ENCODE results near the gene SPTSSB. TPM values are rescaled to one million over a fixed set of nuclear protein-coding genes. Genes with fewer than 3 reads are reported as not detected.

SPTSSB gene
- total and polyA plus RNA-seq, 2 donors (not counting 1 experiment from before 2014, with no cell fraction given) = under 0.01 TPM; not detected in 1

DNA sequence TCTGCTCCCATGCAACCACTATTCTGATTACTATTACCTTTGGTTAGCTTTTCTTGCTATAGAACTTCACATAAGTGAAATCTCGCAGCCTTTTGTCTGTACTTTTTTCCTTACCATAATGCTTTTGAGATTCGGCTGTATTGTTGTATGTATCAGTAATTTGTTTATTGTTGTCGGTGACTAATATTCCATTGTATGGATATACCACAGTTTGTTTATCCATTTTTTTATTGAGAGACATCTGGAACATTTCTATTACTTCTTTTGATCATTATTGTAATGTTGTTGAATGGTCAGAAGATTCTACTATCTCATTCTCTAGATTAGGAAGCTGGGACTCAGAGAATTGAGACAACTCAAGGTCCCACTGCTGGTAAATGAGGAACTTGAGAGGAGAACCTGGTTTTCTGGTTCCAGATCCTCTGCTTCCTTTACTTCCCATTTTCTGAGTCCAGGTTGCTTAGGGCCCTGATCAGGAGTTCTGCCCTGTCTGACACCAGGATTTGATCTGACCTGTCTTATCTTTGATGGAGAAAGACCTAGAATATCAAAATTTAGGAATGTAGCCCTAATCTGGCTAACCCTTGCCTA lies 18.2 kb upstream of the SPTSSB start:
- no peak for DNase-seq (ENCODE audit: low read depth in 2 of 2)
- Histone ChIP-seq H3K9me3 (ENCODE audit: control insufficient read depth, insufficient read depth, low read depth, low read length) (no peaks in the 10 kb centered on the region), H3K4me2 (ENCODE audit: extremely low read depth, insufficient read depth, low read length) (no peak overlapping the region), H3K4me3 (replicated peaks in 1 of 4; ENCODE audit: control extremely low read depth in 1 of 4, insufficient read depth in 1 of 4, low read depth in 3 of 4, low read length in 4 of 4) (no peak overlapping the region), H3K9ac (ENCODE audit: insufficient read depth, low read length) (no peak overlapping the region), H3K27me3 (ENCODE audit: control insufficient read depth, insufficient read depth, low read length) (no peaks in the 10 kb centered on the region), H3K4me1 (ENCODE audit: control insufficient read depth, extremely low read depth, insufficient read depth, low read length) (no peaks in the 10 kb centered on the region), H2AFZ (ENCODE audit: low read length) (no peak overlapping the region), H3K79me2 (ENCODE audit: control insufficient read depth, insufficient read depth, low read length) (no peaks in the 10 kb centered on the region), H3K36me3 (ENCODE audit: control insufficient read depth, insufficient read depth, low read length) (no peaks in the 10 kb centered on the region), H3K27ac (ENCODE audit: insufficient read depth, low read length) (no peak overlapping the region), H4K20me1 (ENCODE audit: control insufficient read depth, extremely low read depth, insufficient read depth, low read length) (no peaks in the 10 kb centered on the region)
- TF ChIP-seq, protein P1, sequence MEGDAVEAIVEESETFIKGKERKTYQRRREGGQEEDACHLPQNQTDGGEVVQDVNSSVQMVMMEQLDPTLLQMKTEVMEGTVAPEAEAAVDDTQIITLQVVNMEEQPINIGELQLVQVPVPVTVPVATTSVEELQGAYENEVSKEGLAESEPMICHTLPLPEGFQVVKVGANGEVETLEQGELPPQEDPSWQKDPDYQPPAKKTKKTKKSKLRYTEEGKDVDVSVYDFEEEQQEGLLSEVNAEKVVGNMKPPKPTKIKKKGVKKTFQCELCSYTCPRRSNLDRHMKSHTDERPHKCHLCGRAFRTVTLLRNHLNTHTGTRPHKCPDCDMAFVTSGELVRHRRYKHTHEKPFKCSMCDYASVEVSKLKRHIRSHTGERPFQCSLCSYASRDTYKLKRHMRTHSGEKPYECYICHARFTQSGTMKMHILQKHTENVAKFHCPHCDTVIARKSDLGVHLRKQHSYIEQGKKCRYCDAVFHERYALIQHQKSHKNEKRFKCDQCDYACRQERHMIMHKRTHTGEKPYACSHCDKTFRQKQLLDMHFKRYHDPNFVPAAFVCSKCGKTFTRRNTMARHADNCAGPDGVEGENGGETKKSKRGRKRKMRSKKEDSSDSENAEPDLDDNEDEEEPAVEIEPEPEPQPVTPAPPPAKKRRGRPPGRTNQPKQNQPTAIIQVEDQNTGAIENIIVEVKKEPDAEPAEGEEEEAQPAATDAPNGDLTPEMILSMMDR (conservative IDR thresholded peaks at IDR 0.05 in 1 of 2, IDR thresholded peaks at IDR 0.05 in 1 of 2; ENCODE audit: low read depth in 1 of 2, low read length in 2 of 2) = no peak
- TF ChIP-seq EZH2 (IDR thresholded peaks at IDR 0.05; ENCODE audit: low read length, missing control alignments) = no peak

- no peak overlapping the region for H3K4me2 ChIP-seq (ENCODE audit: extremely low read depth, insufficient read depth, low read length)
- TF ChIP-seq EZH2 (IDR thresholded peaks at IDR 0.05; ENCODE audit: low read length, missing control alignments) = no peak
- TF ChIP-seq, protein P1 (conservative IDR thresholded peaks at IDR 0.05 in 1 of 2, IDR thresholded peaks at IDR 0.05 in 1 of 2; ENCODE audit: low read depth in 1 of 2, low read length in 2 of 2) = no peak
- H4K20me1 ChIP-seq (ENCODE audit: control insufficient read depth, extremely low read depth, insufficient read depth, low read length) = no peaks in the 10 kb centered on the region
- H3K27ac ChIP-seq (ENCODE audit: insufficient read depth, low read length) = no peak overlapping the region
- no peak overlapping the region for H2AFZ ChIP-seq (ENCODE audit: low read length)
- H3K4me1 ChIP-seq (ENCODE audit: control insufficient read depth, extremely low read depth, insufficient read depth, low read length) = no peaks in the 10 kb centered on the region
- DNase-seq (ENCODE audit: low read depth in 2 of 2) = peak in 1 of 2 donors; percentile 9
- no peaks in the 10 kb centered on the region for H3K36me3 ChIP-seq (ENCODE audit: control insufficient read depth, insufficient read depth, low read length)
- H3K9me3 ChIP-seq (ENCODE audit: control insufficient read depth, insufficient read depth, low read depth, low read length) = no peaks in the 10 kb centered on the region
- no peak overlapping the region for H3K9ac ChIP-seq (ENCODE audit: insufficient read depth, low read length)
- H3K4me3 ChIP-seq (replicated peaks in 1 of 4; ENCODE audit: control extremely low read depth in 1 of 4, insufficient read depth in 1 of 4, low read depth in 3 of 4, low read length in 4 of 4) = no peak overlapping the region
- H3K27me3 ChIP-seq (ENCODE audit: control insufficient read depth, insufficient read depth, low read length) = no peaks in the 10 kb centered on the region
- no peaks in the 10 kb centered on the region for H3K79me2 ChIP-seq (ENCODE audit: control insufficient read depth, insufficient read depth, low read length)
These were observed 17.5 kb upstream of the SPTSSB start for GRCh38 chr3:161388855-161389254.

- Histone ChIP-seq H3K9ac (ENCODE audit: insufficient read depth, low read length) (no peak overlapping the region), H3K27me3 (ENCODE audit: control insufficient read depth, insufficient read depth, low read length) (no peaks in the 10 kb centered on the region), H3K4me3 (replicated peaks in 1 of 4; ENCODE audit: control extremely low read depth in 1 of 4, insufficient read depth in 1 of 4, low read depth in 3 of 4, low read length in 4 of 4) (no peak overlapping the region), H3K4me2 (ENCODE audit: extremely low read depth, insufficient read depth, low read length) (no peak overlapping the region), H4K20me1 (ENCODE audit: control insufficient read depth, extremely low read depth, insufficient read depth, low read length) (no peaks in the 10 kb centered on the region), H3K4me1 (ENCODE audit: control insufficient read depth, extremely low read depth, insufficient read depth, low read length) (no peaks in the 10 kb centered on the region), H2AFZ (ENCODE audit: low read length) (no peak overlapping the region), H3K79me2 (ENCODE audit: control insufficient read depth, insufficient read depth, low read length) (no peaks in the 10 kb centered on the region), H3K36me3 (ENCODE audit: control insufficient read depth, insufficient read depth, low read length) (no peaks in the 10 kb centered on the region), H3K9me3 (ENCODE audit: control insufficient read depth, insufficient read depth, low read depth, low read length) (no peaks in the 10 kb centered on the region), H3K27ac (ENCODE audit: insufficient read depth, low read length) (no peak overlapping the region)
- no peak for TF ChIP-seq EZH2 (IDR thresholded peaks at IDR 0.05; ENCODE audit: low read length, missing control alignments)
- TF ChIP-seq, protein P1 (conservative IDR thresholded peaks at IDR 0.05 in 1 of 2, IDR thresholded peaks at IDR 0.05 in 1 of 2; ENCODE audit: low read depth in 1 of 2, low read length in 2 of 2) = no peak
- DNase-seq (ENCODE audit: low read depth in 2 of 2) = no peak
These were observed 15.9 kb upstream of the SPTSSB start for GRCh38 chr3:161386991-161387770.
